Smooth muscle cell (in vitro differentiated cells): ENCODE data around the gene SH2D4B. TPM values are rescaled to one million over a fixed set of nuclear protein-coding genes. Genes with fewer than 3 reads are reported as not detected.

Experiments
- DNase-seq: peaks from one replicate; lab custom pipeline; 2025; ENCODE audit not compliant: unreplicated experiment; lab: John Stamatoyannopoulos, UW
- H2AFZ ChIP-seq: fragments of 200-600 bp; sonication (generic); 2 replicates; pipeline ENCODE4 v1.6.0; 2016; ENCODE audit warnings: antibody characterized with exemption, low read depth, mild to moderate bottlenecking
- H3F3A ChIP-seq: fragments of 200-600 bp; sonication (generic); 2 replicates; pipeline ENCODE4 v1.6.0; 2017; ENCODE audit warnings: antibody characterized with exemption, low read depth
- H3K27ac ChIP-seq: fragments of 200-600 bp; sonication (generic); 2 replicates; pipeline ENCODE4 v1.5.1; 2016; ENCODE audit warnings: low read depth, mild to moderate bottlenecking
- H3K27me3 ChIP-seq: fragments of 200-600 bp; sonication (generic); 2 replicates; pipeline ENCODE4 v1.6.1; 2016; ENCODE audit warnings: low read depth, mild to moderate bottlenecking
- H3K36me3 ChIP-seq: fragments of 200-600 bp; sonication (generic); 2 replicates; pipeline ENCODE4 v1.5.1; 2016; ENCODE audit warnings: low read depth
- H3K4me1 ChIP-seq: fragments of 200-600 bp; sonication (generic); 2 replicates; pipeline ENCODE4 v1.5.1; 2016; ENCODE audit warnings: low read depth
- H3K4me2 ChIP-seq: fragments of 200-600 bp; sonication (generic); 2 replicates; pipeline ENCODE4 v1.6.0; 2016; ENCODE audit warnings: mild to moderate bottlenecking
- H3K4me3 ChIP-seq: fragments of 200-600 bp; sonication (generic); 2 replicates; pipeline ENCODE4 v1.5.1; 2016; ENCODE audit warnings: mild to moderate bottlenecking
- H3K79me2 ChIP-seq: fragments of 200-600 bp; sonication (generic); 2 replicates; pipeline ENCODE4 v1.6.0; 2016; ENCODE audit warnings: low read depth, mild to moderate bottlenecking
- H3K9ac ChIP-seq: fragments of 200-600 bp; sonication (generic); 2 replicates; pipeline ENCODE4 v1.6.0; 2016; ENCODE audit warnings: low read depth
- H3K9me3 ChIP-seq: fragments of 200-600 bp; sonication (generic); replicated peaks from 2 replicates; pipeline ENCODE4 v1.5.1; 2016; ENCODE audit warnings: low read depth
- H4K20me1 ChIP-seq: fragments of 200-600 bp; sonication (generic); 2 replicates; pipeline ENCODE4 v1.6.0; 2016; ENCODE audit warnings: low read depth
- CTCF ChIP-seq: fragments of 200-600 bp; sonication (generic); IDR thresholded peaks from 2 replicates; pipeline ENCODE4 v1.5.1; 2017; ENCODE audit warnings: borderline replicate concordance, mild to moderate bottlenecking, antibody characterized with exemption; ENCODE audit not compliant: insufficient read depth, poor library complexity, severe bottlenecking
- WGBS: methylation state at CpG from one replicate; pipeline ENCODE4 v1.1.7; 2016; ENCODE audit warnings: low lambda C conversion rate; 5-methylcytosine and 5-hydroxymethylcytosine counted together
- polyA plus RNA-seq: library from polyadenylated mRNA; unstranded; fragments of >200 nt; fragmentation: Nextera tagmentation; extraction: Ambion mirVana; gene quantifications from 2 replicates; pipeline ENCODE4 v1.2.1, GENCODE V29; 2016
- total RNA-seq: library from RNA; depleted of rRNA; stranded (reverse); fragments of >200 nt; gene quantifications from 2 replicates; pipeline ENCODE4 v1.2.3, GENCODE V29; 2014

The SH2D4B gene
- total and polyA plus RNA-seq, 2 experiments from 2014 or later: 0.13 TPM; not detected in 1

- peaks cover 10% of the 10 kb centered on the region for H3K4me1 ChIP-seq
- no peaks in the 10 kb centered on the region for H3K27me3 ChIP-seq
- peaks cover 39% of the 10 kb centered on the region for H4K20me1 ChIP-seq
- no peak overlapping the region for H3K4me3 ChIP-seq
- H2AFZ ChIP-seq: no peak overlapping the region
- H3K9ac ChIP-seq: no peak overlapping the region
- WGBS: 99% methylated on average over 7 of the region's 7 CpGs
- H3K4me2 ChIP-seq: no peak overlapping the region
- no peak for DNase-seq
- no peaks in the 10 kb centered on the region for H3K9me3 ChIP-seq
- H3K36me3 ChIP-seq: no peaks in the 10 kb centered on the region
- no peak overlapping the region for H3K27ac ChIP-seq
- no peak for TF ChIP-seq CTCF
- peaks cover 8% of the 10 kb centered on the region for H3F3A ChIP-seq
- H3K79me2 ChIP-seq: peaks cover 83% of the 10 kb centered on the region
Measured at GRCh38 chr10:80491251-80492102, 46.2 kb upstream of the SH2D4B start.

GRCh38 chr10:80492848-80493521 is 44.7 kb upstream of the SH2D4B start:
- peaks cover 83% of the 10 kb centered on the region for H3K79me2 ChIP-seq
- H3K36me3 ChIP-seq: no peaks in the 10 kb centered on the region
- peaks cover 24% of the 10 kb centered on the region for H4K20me1 ChIP-seq
- no peak for TF ChIP-seq CTCF
- WGBS: 79% methylated on average over 6 of the region's 6 CpGs
- no peak for DNase-seq
- H3K4me1 ChIP-seq: peaks cover 18% of the 10 kb centered on the region
- no peak overlapping the region for H3K9ac ChIP-seq
- peak overlapping the region; percentile 43 for H3K4me2 ChIP-seq
- H3K9me3 ChIP-seq: no peaks in the 10 kb centered on the region
- peaks cover 16% of the 10 kb centered on the region for H3F3A ChIP-seq
- no peaks in the 10 kb centered on the region for H3K27me3 ChIP-seq
- no peak overlapping the region for H3K4me3 ChIP-seq
- H2AFZ ChIP-seq: no peak overlapping the region
- H3K27ac ChIP-seq: peak overlapping the region; percentile 70

GRCh38 chr10:80493522-80494051 is 44.1 kb upstream of the SH2D4B start:
- H3K36me3 ChIP-seq: no peaks in the 10 kb centered on the region
- peak overlapping the region; percentile 43 for H3K4me2 ChIP-seq
- no peak for DNase-seq
- no peaks in the 10 kb centered on the region for H3K27me3 ChIP-seq
- peaks cover 79% of the 10 kb centered on the region for H3K79me2 ChIP-seq
- H3F3A ChIP-seq: peaks cover 16% of the 10 kb centered on the region
- H2AFZ ChIP-seq: no peak overlapping the region
- 45% methylated on average over 4 of the region's 4 CpGs for WGBS
- peaks cover 24% of the 10 kb centered on the region for H3K4me1 ChIP-seq
- peaks cover 19% of the 10 kb centered on the region for H4K20me1 ChIP-seq
- H3K9ac ChIP-seq: no peak overlapping the region
- no peak for TF ChIP-seq CTCF
- H3K4me3 ChIP-seq: no peak overlapping the region
- no peaks in the 10 kb centered on the region for H3K9me3 ChIP-seq
- H3K27ac ChIP-seq: peak overlapping the region; percentile 70
